GM12872 (cell line): Measurements from ENCODE around the gene RUNX1.

ENCODE experiments used
- CTCF ChIP-seq: IDR thresholded peaks from 3 replicates; pipeline ENCODE4 v1.5.1; 2011; ENCODE audit warnings: low read depth, mild to moderate bottlenecking, low read length, moderate library complexity; ENCODE audit not compliant: insufficient read depth

Gene RUNX1

GRCh38 chr21:34782506-34783360 lies 266.4 kb downstream of the RUNX1 start:
- TF ChIP-seq CTCF = no peak

GRCh38 chr21:34781526-34781925 lies 267.6 kb downstream of the RUNX1 start:
- TF ChIP-seq CTCF = no peak

GRCh38 chr21:34779860-34780259 lies 269.2 kb downstream of the RUNX1 start:
- TF ChIP-seq CTCF = no peak

DNA sequence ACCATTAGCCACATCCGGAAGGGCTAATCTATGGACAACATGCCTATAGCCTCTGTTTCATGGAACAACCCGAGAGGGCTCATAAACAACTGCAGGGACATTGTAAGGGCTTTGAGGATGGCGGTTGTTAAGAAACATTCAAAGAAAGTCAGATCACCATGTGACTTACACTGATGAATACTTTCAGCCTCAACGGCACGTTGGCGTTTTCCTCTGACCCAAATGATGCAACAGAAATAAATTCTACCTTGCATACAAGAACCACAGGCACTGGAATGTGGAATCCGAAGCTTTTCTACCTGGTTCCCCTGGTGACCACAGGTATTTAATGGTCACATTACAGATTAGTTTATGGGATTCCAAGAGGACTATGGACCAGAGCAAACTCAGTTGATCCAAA lies 273.3 kb downstream of the RUNX1 start:
- no peak for TF ChIP-seq CTCF

DNA sequence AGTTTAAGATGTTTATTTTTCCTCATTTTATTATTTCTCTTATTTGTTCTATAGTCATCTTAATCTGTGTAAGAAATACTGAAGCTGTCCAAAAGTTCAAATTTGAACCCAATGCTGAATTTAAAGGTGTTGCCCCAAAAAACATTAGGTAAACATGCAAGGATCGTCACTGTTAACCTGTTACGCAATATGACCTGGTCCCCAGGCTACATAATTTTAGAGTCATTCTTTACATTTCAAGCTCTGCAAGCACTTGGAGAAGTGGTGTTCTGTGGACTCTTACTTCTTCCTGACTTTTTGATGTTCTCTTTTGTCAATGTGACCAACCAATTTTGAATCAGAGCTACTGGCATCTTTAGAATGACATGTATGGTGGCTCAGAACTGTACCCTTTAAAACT lies 274.4 kb downstream of the RUNX1 start:
- no peak for TF ChIP-seq CTCF

GRCh38 chr21:34771512-34772028 lies 277.5 kb downstream of the RUNX1 start:
- no peak for TF ChIP-seq CTCF

GRCh38 chr21:34770576-34770975 lies 278.5 kb downstream of the RUNX1 start:
- TF ChIP-seq CTCF = no peak
